ENCODE data around the gene SORCS2.

- TF ChIP-seq SMC3 (IDR thresholded peaks at IDR 0.05; ENCODE audit: low read depth, low read length), result no peak
- TF ChIP-seq CTCF (conservative IDR thresholded peaks at IDR 0.05; ENCODE audit: low read depth, low read length), result no peak
- no peak for TF ChIP-seq MAFK (IDR thresholded peaks at IDR 0.05; ENCODE audit: low read depth, low read length)
- no peak for TF ChIP-seq MAZ (IDR thresholded peaks at IDR 0.05; ENCODE audit: borderline replicate concordance, low read depth, low read length)
- no peak for TF ChIP-seq RCOR1 (IDR thresholded peaks at IDR 0.05; ENCODE audit: insufficient replicate concordance, low read length)
- no peak for TF ChIP-seq USF2 (IDR thresholded peaks at IDR 0.05; ENCODE audit: low read depth, low read length)
- TF ChIP-seq POLR2A (IDR thresholded peaks at IDR 0.05; ENCODE audit: low read depth, low read length), result no peak
- TF ChIP-seq MXI1 (IDR thresholded peaks at IDR 0.05; ENCODE audit: borderline replicate concordance, low read depth, low read length), result no peak
- TF ChIP-seq RAD21 (IDR thresholded peaks at IDR 0.05; ENCODE audit: low read length), result no peak
- TF ChIP-seq NFE2L2 (IDR thresholded peaks at IDR 0.05; ENCODE audit: low read depth, low read length), result no peak
These were observed 521.8 kb downstream of the SORCS2 start for GRCh38 chr4:7714176-7714575.
